ENCODE measurements around the gene SARDH. TPM values are rescaled to one million over a fixed set of nuclear protein-coding genes. Genes with fewer than 3 reads are reported as not detected.

Gene SARDH
- total RNA-seq, 4 donors from 2014 or later = 0.10 to 0.29 TPM; not detected in 2

GRCh38 chr9:133692364-133692985, 45.7 kb downstream of the SARDH start:
- 88 to 89% methylated on average over 21 to 25 of the region's 25 CpGs for WGBS, 2 donors
- TF ChIP-seq CTCF (IDR thresholded peaks at IDR 0.05) = no peak
- no peak for TF ChIP-seq POLR2A (IDR thresholded peaks at IDR 0.05)
- no peak for DNase-seq (ENCODE audit: low spot score in 2 of 2)
- intact Hi-C loops (cut with DNase I; ENCODE audit: low total_unique reads) = no loop called here
- H3K4me3 ChIP-seq (ENCODE audit: low read depth, poor library complexity, severe bottlenecking) = no peak overlapping the region

GRCh38 chr9:133691626-133692363, 46.4 kb downstream of the SARDH start:
- DNase-seq (ENCODE audit: low spot score in 2 of 2) = no peak
- no peak for TF ChIP-seq CTCF (IDR thresholded peaks at IDR 0.05)
- no peak for TF ChIP-seq POLR2A (IDR thresholded peaks at IDR 0.05)
- no peak overlapping the region for H3K4me3 ChIP-seq (ENCODE audit: low read depth, poor library complexity, severe bottlenecking)
- WGBS, 2 donors = 80 to 82% methylated on average over 19 of the region's 19 CpGs
- intact Hi-C loops (cut with DNase I; ENCODE audit: low total_unique reads) = no loop called here

- H3K4me3 ChIP-seq (ENCODE audit: low read depth, poor library complexity, severe bottlenecking) = no peak overlapping the region
- WGBS, 2 donors = 71 to 73% methylated on average over 4 of the region's 4 CpGs
- intact Hi-C loops (cut with DNase I; ENCODE audit: low total_unique reads) = no loop called here
- TF ChIP-seq CTCF (IDR thresholded peaks at IDR 0.05) = no peak
- no peak for TF ChIP-seq POLR2A (IDR thresholded peaks at IDR 0.05)
- DNase-seq (ENCODE audit: low spot score in 2 of 2) = no peak
These were observed 47.0 kb downstream of the SARDH start for GRCh38 chr9:133691191-133691590.

GRCh38 chr9:133690081-133690561, 48.0 kb downstream of the SARDH start:
- TF ChIP-seq CTCF (IDR thresholded peaks at IDR 0.05) (no peak), POLR2A (IDR thresholded peaks at IDR 0.05) (no peak)
- H3K4me3 ChIP-seq (ENCODE audit: low read depth, poor library complexity, severe bottlenecking) = no peak overlapping the region
- intact Hi-C loops (cut with DNase I; ENCODE audit: low total_unique reads) = no loop called here
- DNase-seq (ENCODE audit: low spot score in 2 of 2) = no peak
- 77 to 83% methylated on average over 4 to 6 of the region's 11 CpGs for WGBS, 2 donors

- TF ChIP-seq POLR2A (IDR thresholded peaks at IDR 0.05) = no peak
- DNase-seq (ENCODE audit: low spot score in 2 of 2) = no peak
- H3K4me3 ChIP-seq (ENCODE audit: low read depth, poor library complexity, severe bottlenecking) = no peak overlapping the region
- intact Hi-C loops (cut with DNase I; ENCODE audit: low total_unique reads) = no loop called here
- WGBS, 2 donors = 81 to 84% methylated on average over 10 of the region's 10 CpGs
These were observed 48.9 kb downstream of the SARDH start for GRCh38 chr9:133689151-133689763.
